Measurements from ENCODE around the gene GCK. TPM values are rescaled to one million over a fixed set of nuclear protein-coding genes. Genes with fewer than 3 reads are reported as not detected.

The GCK gene
- total and polyA plus RNA-seq, 3 donors from 2014 or later: 0.90 to 1.2 (median 0.94) TPM

- intact Hi-C loops (cut with DNase I; ENCODE audit: low total_unique reads): no loop called here
- no peak for DNase-seq
- TF ChIP-seq CTCF (IDR thresholded peaks at IDR 0.05): no peak
- no peak for TF ChIP-seq POLR2A (IDR thresholded peaks at IDR 0.05)
These were observed 67.3 kb downstream of the GCK start for GRCh38 chr7:44121761-44122420.

GRCh38 chr7:44120395-44120794 is 68.8 kb downstream of the GCK start:
- no peak overlapping the region for H3K27ac ChIP-seq
- DNase-seq: no peak
- peaks cover 8% of the 10 kb centered on the region for H3K4me1 ChIP-seq
- WGBS, 2 donors: 88 to 93% methylated on average over 6 of the region's 6 CpGs
- TF ChIP-seq CTCF (IDR thresholded peaks at IDR 0.05): no peak
- no peak for TF ChIP-seq POLR2A (IDR thresholded peaks at IDR 0.05)
- H3K27me3 ChIP-seq: no peaks in the 10 kb centered on the region
- no peaks in the 10 kb centered on the region for H3K36me3 ChIP-seq (ENCODE audit: low read depth, missing control alignments)
- intact Hi-C loops (cut with DNase I; ENCODE audit: low total_unique reads): no loop called here
- no peaks in the 10 kb centered on the region for H3K9me3 ChIP-seq
- no peak overlapping the region for H3K4me3 ChIP-seq

More at GRCh38 chr7:44121761-44122420, 67.3 kb downstream of the GCK start:
- H3K36me3 ChIP-seq (ENCODE audit: low read depth, missing control alignments): no peaks in the 10 kb centered on the region
- H3K4me1 ChIP-seq: peaks cover 8% of the 10 kb centered on the region
- H3K9me3 ChIP-seq: no peaks in the 10 kb centered on the region
- H3K27me3 ChIP-seq: no peaks in the 10 kb centered on the region
- H3K27ac ChIP-seq: no peak overlapping the region
- 89 to 95% methylated on average over 11 to 12 of the region's 12 CpGs for WGBS, 2 donors
- no peak overlapping the region for H3K4me3 ChIP-seq

- TF ChIP-seq POLR2A (IDR thresholded peaks at IDR 0.05): no peak
- TF ChIP-seq CTCF (IDR thresholded peaks at IDR 0.05): no peak
- Histone ChIP-seq H3K27me3 (no peaks in the 10 kb centered on the region), H3K36me3 (ENCODE audit: low read depth, missing control alignments) (no peaks in the 10 kb centered on the region), H3K4me3 (no peak overlapping the region), H3K27ac (no peak overlapping the region), H3K4me1 (peaks cover 8% of the 10 kb centered on the region), H3K9me3 (no peaks in the 10 kb centered on the region)
- intact Hi-C loops (cut with DNase I; ENCODE audit: low total_unique reads): no loop called here
- WGBS, 2 donors: 91 to 93% methylated on average over 8 of the region's 8 CpGs
- no peak for DNase-seq
These were observed 69.3 kb downstream of the GCK start for GRCh38 chr7:44119829-44120380.

- H3K4me1 ChIP-seq: peaks cover 8% of the 10 kb centered on the region
- 81 to 89% methylated on average over 7 to 13 of the region's 13 CpGs for WGBS, 2 donors
- DNase-seq: no peak
- no peak for TF ChIP-seq CTCF (IDR thresholded peaks at IDR 0.05)
- no peak for TF ChIP-seq POLR2A (IDR thresholded peaks at IDR 0.05)
- no peaks in the 10 kb centered on the region for H3K27me3 ChIP-seq
- intact Hi-C loops (cut with DNase I; ENCODE audit: low total_unique reads): no loop called here
- no peaks in the 10 kb centered on the region for H3K9me3 ChIP-seq
- no peak overlapping the region for H3K4me3 ChIP-seq
- no peak overlapping the region for H3K27ac ChIP-seq
- H3K36me3 ChIP-seq (ENCODE audit: low read depth, missing control alignments): no peaks in the 10 kb centered on the region
These were observed 71.3 kb downstream of the GCK start for GRCh38 chr7:44117801-44118429.
